ENCODE measurements around the gene TRAF5.
"Not testable (repeated sequence)": the region's sequence is repeated elsewhere in the genome, so short reads cannot be mapped to it uniquely, and the experiment has no call there.

TRAF5 gene

GRCh38 chr1:211313392-211313791, 13.2 kb upstream of the TRAF5 start:
- Histone ChIP-seq H3K4me3 (ENCODE audit: low read length) (no peak overlapping the region), H3K4me1 (ENCODE audit: insufficient read depth, low read length) (no peaks in the 10 kb centered on the region), H3K27ac (ENCODE audit: low read depth, low read length) (no peak overlapping the region), H3K36me3 (ENCODE audit: insufficient read depth, low read length) (peaks cover 50% of the 10 kb centered on the region), H3K9me3 (ENCODE audit: insufficient read depth, low read depth, low read length) (no peaks in the 10 kb centered on the region), H3K27me3 (ENCODE audit: insufficient read depth, low read length) (no peaks in the 10 kb centered on the region), H3K9ac (ENCODE audit: low read depth, low read length) (no peak overlapping the region)
- 94% methylated on average over 11 of the region's 11 CpGs for WGBS

GRCh38 chr1:211318576-211319280, 7.9 kb upstream of the TRAF5 start:
- H3K27ac ChIP-seq (ENCODE audit: low read depth, low read length) = no peak overlapping the region
- H3K9ac ChIP-seq (ENCODE audit: low read depth, low read length) = no peak overlapping the region
- no peaks in the 10 kb centered on the region for H3K27me3 ChIP-seq (ENCODE audit: insufficient read depth, low read length)
- no peak overlapping the region for H3K4me3 ChIP-seq (ENCODE audit: low read length)
- no peaks in the 10 kb centered on the region for H3K4me1 ChIP-seq (ENCODE audit: insufficient read depth, low read length)
- peaks cover 22% of the 10 kb centered on the region for H3K36me3 ChIP-seq (ENCODE audit: insufficient read depth, low read length)
- no peaks in the 10 kb centered on the region for H3K9me3 ChIP-seq (ENCODE audit: insufficient read depth, low read depth, low read length)

GRCh38 chr1:211319892-211320291, 6.7 kb upstream of the TRAF5 start:
- H3K9me3 ChIP-seq (ENCODE audit: insufficient read depth, low read depth, low read length) = no peaks in the 10 kb centered on the region
- H3K27me3 ChIP-seq (ENCODE audit: insufficient read depth, low read length) = no peaks in the 10 kb centered on the region
- peaks cover 10% of the 10 kb centered on the region for H3K36me3 ChIP-seq (ENCODE audit: insufficient read depth, low read length)
- H3K27ac ChIP-seq (ENCODE audit: low read depth, low read length) = no peak overlapping the region
- no peak overlapping the region for H3K4me3 ChIP-seq (ENCODE audit: low read length)
- H3K4me1 ChIP-seq (ENCODE audit: insufficient read depth, low read length) = no peaks in the 10 kb centered on the region
- no peak overlapping the region for H3K9ac ChIP-seq (ENCODE audit: low read depth, low read length)

GRCh38 chr1:211320980-211321379, 5.7 kb upstream of the TRAF5 start:
- 100% methylated on average over 1 of the region's 4 CpGs for WGBS
- no peaks in the 10 kb centered on the region; the same call in 1 of the 2 replicates for H3K27me3 ChIP-seq (ENCODE audit: insufficient read depth, low read length)
- H3K9me3 ChIP-seq (ENCODE audit: insufficient read depth, low read depth, low read length) = no peaks in the 10 kb centered on the region
- peaks cover under 1% of the 10 kb centered on the region; the same call in 1 of the 2 replicates for H3K36me3 ChIP-seq (ENCODE audit: insufficient read depth, low read length)
- H3K4me3 ChIP-seq (ENCODE audit: low read length) = no peak overlapping the region
- H3K27ac ChIP-seq (ENCODE audit: low read depth, low read length) = no peak overlapping the region
- no peak overlapping the region for H3K9ac ChIP-seq (ENCODE audit: low read depth, low read length)
- H3K4me1 ChIP-seq (ENCODE audit: insufficient read depth, low read length) = no peaks in the 10 kb centered on the region

GRCh38 chr1:211321646-211322045, 5.0 kb upstream of the TRAF5 start:
- H3K27ac ChIP-seq (ENCODE audit: low read depth, low read length); H3K27me3 ChIP-seq (ENCODE audit: insufficient read depth, low read length); H3K9me3 ChIP-seq (ENCODE audit: insufficient read depth, low read depth, low read length); H3K36me3 ChIP-seq (ENCODE audit: insufficient read depth, low read length); H3K4me3 ChIP-seq (ENCODE audit: low read length); H3K4me1 ChIP-seq (ENCODE audit: insufficient read depth, low read length); H3K9ac ChIP-seq (ENCODE audit: low read depth, low read length): not testable (repeated sequence)
- 92% methylated on average over 6 of the region's 7 CpGs for WGBS

- no peak overlapping the region for H3K4me3 ChIP-seq (ENCODE audit: low read length)
- H3K4me1 ChIP-seq (ENCODE audit: insufficient read depth, low read length) = peaks cover 9% of the 10 kb centered on the region; the same call in 1 of the 2 replicates
- no peak overlapping the region for H3K27ac ChIP-seq (ENCODE audit: low read depth, low read length)
- H3K9me3 ChIP-seq (ENCODE audit: insufficient read depth, low read depth, low read length) = no peaks in the 10 kb centered on the region
- peaks cover 9% of the 10 kb centered on the region for H3K27me3 ChIP-seq (ENCODE audit: insufficient read depth, low read length)
- WGBS = 31% methylated on average over 9 of the region's 9 CpGs
- no peak overlapping the region for H3K9ac ChIP-seq (ENCODE audit: low read depth, low read length)
- no peaks in the 10 kb centered on the region for H3K36me3 ChIP-seq (ENCODE audit: insufficient read depth, low read length)
Observed at GRCh38 chr1:211323156-211324063, 3.2 kb upstream of the TRAF5 start.

GRCh38 chr1:211324992-211325775, 1.4 kb upstream of the TRAF5 start:
- H3K36me3 ChIP-seq (ENCODE audit: insufficient read depth, low read length) = no peaks in the 10 kb centered on the region
- WGBS = 87% methylated on average over 12 of the region's 12 CpGs
- H3K27ac ChIP-seq (ENCODE audit: low read depth, low read length) = no peak overlapping the region
- peaks cover 9% of the 10 kb centered on the region for H3K27me3 ChIP-seq (ENCODE audit: insufficient read depth, low read length)
- no peak overlapping the region for H3K9ac ChIP-seq (ENCODE audit: low read depth, low read length)
- H3K4me3 ChIP-seq (ENCODE audit: low read length) = no peak overlapping the region
- H3K9me3 ChIP-seq (ENCODE audit: insufficient read depth, low read depth, low read length) = no peaks in the 10 kb centered on the region
- peaks cover 26% of the 10 kb centered on the region for H3K4me1 ChIP-seq (ENCODE audit: insufficient read depth, low read length)

- Histone ChIP-seq H3K9ac (ENCODE audit: low read depth, low read length) (no peak overlapping the region), H3K27ac (ENCODE audit: low read depth, low read length) (no peak overlapping the region), H3K4me3 (ENCODE audit: low read length) (peak overlapping the region; percentile 61), H3K4me1 (ENCODE audit: insufficient read depth, low read length) (peaks cover 34% of the 10 kb centered on the region), H3K36me3 (ENCODE audit: insufficient read depth, low read length) (no peaks in the 10 kb centered on the region), H3K27me3 (ENCODE audit: insufficient read depth, low read length) (peaks cover 9% of the 10 kb centered on the region), H3K9me3 (ENCODE audit: insufficient read depth, low read depth, low read length) (no peaks in the 10 kb centered on the region)
- WGBS = 91% methylated on average over 8 of the region's 8 CpGs
Observed at GRCh38 chr1:211326140-211326527, 499 bp upstream of the TRAF5 start.

- H3K27me3 ChIP-seq (ENCODE audit: insufficient read depth, low read length) = peaks cover 9% of the 10 kb centered on the region
- no peaks in the 10 kb centered on the region for H3K36me3 ChIP-seq (ENCODE audit: insufficient read depth, low read length)
- H3K4me1 ChIP-seq (ENCODE audit: insufficient read depth, low read length) = peaks cover 37% of the 10 kb centered on the region
- peak overlapping the region; percentile 50 for H3K9ac ChIP-seq (ENCODE audit: low read depth, low read length)
- H3K4me3 ChIP-seq (ENCODE audit: low read length) = peak overlapping the region; percentile 61
- H3K9me3 ChIP-seq (ENCODE audit: insufficient read depth, low read depth, low read length) = no peaks in the 10 kb centered on the region
- H3K27ac ChIP-seq (ENCODE audit: low read depth, low read length) = no peak overlapping the region
- WGBS = 7% methylated on average over 16 of the region's 16 CpGs
Observed at GRCh38 chr1:211327346-211327921, 801 bp downstream of the TRAF5 start.

GRCh38 chr1:211328084-211328694, 1.6 kb downstream of the TRAF5 start:
- Histone ChIP-seq H3K9me3 (ENCODE audit: insufficient read depth, low read depth, low read length) (no peaks in the 10 kb centered on the region), H3K9ac (ENCODE audit: low read depth, low read length) (no peak overlapping the region), H3K36me3 (ENCODE audit: insufficient read depth, low read length) (no peaks in the 10 kb centered on the region), H3K27me3 (ENCODE audit: insufficient read depth, low read length) (peaks cover 9% of the 10 kb centered on the region), H3K27ac (ENCODE audit: low read depth, low read length) (no peak overlapping the region), H3K4me1 (ENCODE audit: insufficient read depth, low read length) (peaks cover 37% of the 10 kb centered on the region), H3K4me3 (ENCODE audit: low read length) (0 out of 2 replicates have a peak overlapping the region, but pooled peaks have one; percentile 61)
- 82% methylated on average over 11 of the region's 11 CpGs for WGBS

Data from HUES64 (cell line).